Prostate gland (tissue), 2 donors: ENCODE results near the gene STARD8. TPM values are rescaled to one million over a fixed set of nuclear protein-coding genes. Genes with fewer than 3 reads are reported as not detected.

Experiments used
- DNase-seq: peaks from one replicate; pipeline ENCODE4 v3.0.0-alpha.2; 2019; ENCODE audit warnings: low spot score
- H3K27ac ChIP-seq, 2 donors: fragments of 200-600 bp; sonication (generic); 2 replicates each; pipeline ENCODE4 v1.5.1; 2017 to 2019
- H3K27me3 ChIP-seq: fragments of 200-600 bp; sonication (generic); replicated peaks from 2 replicates; pipeline ENCODE4 v1.5.1; 2019; ENCODE audit not compliant: insufficient read depth
- H3K36me3 ChIP-seq, 2 donors: fragments of 200-600 bp; sonication (generic); 1 replicate in 1 of 2; 2 replicates in 1 of 2; pipeline versions ENCODE4 v1.5.1 to v1.8.1; 2017 to 2019
- H3K4me1 ChIP-seq: fragments of 200-600 bp; sonication (generic); replicated peaks from 2 replicates; pipeline ENCODE4 v1.5.1; 2019
- H3K4me3 ChIP-seq, 2 donors: fragments of 200-600 bp; sonication (generic); 2 replicates each; pipeline ENCODE4 v1.5.1; 2017 to 2019
- H3K9me3 ChIP-seq: fragments of 200-600 bp; sonication (generic); 2 replicates; pipeline ENCODE4 v1.5.1; 2017
- POLR2A ChIP-seq: fragments of 450-650 bp; IDR thresholded peaks from one replicate; pipeline ENCODE4 v1.6.1; 2016; ENCODE audit warnings: antibody characterized with exemption, mild to moderate bottlenecking
- POLR2AphosphoS5 ChIP-seq: sonication (generic); formaldehyde crosslinking; IDR thresholded peaks from one replicate; pipeline ENCODE4 v1.6.1; 2017; ENCODE audit warnings: antibody characterized with exemption
- WGBS: methylation state at CpG from one replicate; pipeline ENCODE4 v1.1.5; 2018; 5-methylcytosine and 5-hydroxymethylcytosine counted together
- intact Hi-C: fragments of 100-400 bp; cut with DNase I; formaldehyde crosslinking; loops from one replicate; pipeline ENCODE4 v1.14.2; 2022
- total RNA-seq, 2 donors: library from RNA; depleted of rRNA; stranded (reverse); fragments of >200 nt; gene quantifications; one replicate each; pipeline ENCODE4 v1.1.0, GENCODE V29; 2016
- TF ChIP-seq, protein P1 (sequence below), 4 experiments: fragments of 200-600 bp in 2 of 4; fragments of 450-650 bp in 2 of 4; sonication (generic) in 2 of 4; IDR thresholded peaks; 1 replicate in 3 of 4; 2 replicates in 1 of 4; pipeline ENCODE4 v1.5.1; 2016 to 2019; ENCODE audit warnings: antibody characterized with exemption in 4 of 4, mild to moderate bottlenecking in 2 of 4, moderate library complexity in 2 of 4

Gene STARD8
- total RNA-seq, 2 donors from 2014 or later: 5.6 to 14.3 TPM

GRCh38 chrX:68724531-68725020 lies 77.1 kb downstream of the STARD8 start:
- Histone ChIP-seq H3K27me3 (no peaks in the 10 kb centered on the region), H3K4me1 (no peaks in the 10 kb centered on the region), H3K36me3 (no peaks in the 10 kb centered on the region), H3K9me3 (no peaks in the 10 kb centered on the region), H3K27ac (no peak overlapping the region), H3K4me3 (no peak overlapping the region)
- DNase-seq: no peak
- TF ChIP-seq POLR2AphosphoS5 (no peak), POLR2A (no peak)
- TF ChIP-seq, protein P1, sequence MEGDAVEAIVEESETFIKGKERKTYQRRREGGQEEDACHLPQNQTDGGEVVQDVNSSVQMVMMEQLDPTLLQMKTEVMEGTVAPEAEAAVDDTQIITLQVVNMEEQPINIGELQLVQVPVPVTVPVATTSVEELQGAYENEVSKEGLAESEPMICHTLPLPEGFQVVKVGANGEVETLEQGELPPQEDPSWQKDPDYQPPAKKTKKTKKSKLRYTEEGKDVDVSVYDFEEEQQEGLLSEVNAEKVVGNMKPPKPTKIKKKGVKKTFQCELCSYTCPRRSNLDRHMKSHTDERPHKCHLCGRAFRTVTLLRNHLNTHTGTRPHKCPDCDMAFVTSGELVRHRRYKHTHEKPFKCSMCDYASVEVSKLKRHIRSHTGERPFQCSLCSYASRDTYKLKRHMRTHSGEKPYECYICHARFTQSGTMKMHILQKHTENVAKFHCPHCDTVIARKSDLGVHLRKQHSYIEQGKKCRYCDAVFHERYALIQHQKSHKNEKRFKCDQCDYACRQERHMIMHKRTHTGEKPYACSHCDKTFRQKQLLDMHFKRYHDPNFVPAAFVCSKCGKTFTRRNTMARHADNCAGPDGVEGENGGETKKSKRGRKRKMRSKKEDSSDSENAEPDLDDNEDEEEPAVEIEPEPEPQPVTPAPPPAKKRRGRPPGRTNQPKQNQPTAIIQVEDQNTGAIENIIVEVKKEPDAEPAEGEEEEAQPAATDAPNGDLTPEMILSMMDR (IDR thresholded peaks at IDR 0.05): no peak
- 66% methylated on average over 6 of the region's 10 CpGs for WGBS
- intact Hi-C loops: no loop called here

GRCh38 chrX:68725756-68726365 lies 78.4 kb downstream of the STARD8 start:
- DNase-seq: no peak
- intact Hi-C loops: no loop called here
- 89% methylated on average over 4 of the region's 4 CpGs for WGBS
- no peak for TF ChIP-seq POLR2A
- TF ChIP-seq, protein P1 (IDR thresholded peaks at IDR 0.05): no peak
- no peak for TF ChIP-seq POLR2AphosphoS5
- H3K9me3 ChIP-seq: no peaks in the 10 kb centered on the region
- no peak overlapping the region for H3K27ac ChIP-seq
- no peaks in the 10 kb centered on the region for H3K36me3 ChIP-seq
- no peak overlapping the region for H3K4me3 ChIP-seq
- no peaks in the 10 kb centered on the region for H3K4me1 ChIP-seq
- no peaks in the 10 kb centered on the region for H3K27me3 ChIP-seq

- no peak for TF ChIP-seq POLR2A
- Histone ChIP-seq H3K4me1 (no peaks in the 10 kb centered on the region), H3K27me3 (no peaks in the 10 kb centered on the region), H3K4me3 (no peak overlapping the region), H3K27ac (no peak overlapping the region), H3K36me3 (no peaks in the 10 kb centered on the region), H3K9me3 (no peaks in the 10 kb centered on the region)
- intact Hi-C loops: no loop called here
- no peak for DNase-seq
- 89% methylated on average over 7 of the region's 7 CpGs for WGBS
These were observed 78.9 kb downstream of the STARD8 start for GRCh38 chrX:68726366-68726765.

DNA sequence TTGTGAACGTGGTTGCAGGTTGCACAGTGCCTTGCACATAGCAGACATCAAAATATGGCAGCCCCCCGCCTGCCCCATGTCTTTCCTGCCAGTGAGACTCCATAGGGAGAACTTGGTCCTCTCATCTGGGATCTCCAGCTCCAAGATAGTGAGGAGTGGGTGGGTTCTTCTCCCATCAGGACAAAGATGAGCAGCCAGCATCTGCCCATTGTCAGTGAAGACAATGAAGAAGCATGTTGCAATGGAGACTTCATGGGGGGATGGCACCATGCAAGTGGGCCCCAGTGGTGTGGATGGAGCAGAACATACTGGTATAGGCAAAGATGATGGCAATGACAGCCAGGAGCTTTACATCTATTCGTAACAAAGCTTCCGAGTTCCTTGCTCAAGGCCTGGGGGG lies 80.2 kb downstream of the STARD8 start:
- WGBS: 92% methylated on average over 4 of the region's 4 CpGs
- H3K9me3 ChIP-seq: no peaks in the 10 kb centered on the region
- H3K27me3 ChIP-seq: no peaks in the 10 kb centered on the region
- H3K4me3 ChIP-seq: no peak overlapping the region
- no peaks in the 10 kb centered on the region for H3K36me3 ChIP-seq
- TF ChIP-seq, protein P1 (IDR thresholded peaks at IDR 0.05): no peak
- TF ChIP-seq POLR2AphosphoS5 (no peak), POLR2A (no peak)
- intact Hi-C loops: no loop called here
- no peak overlapping the region for H3K27ac ChIP-seq
- no peak for DNase-seq
- H3K4me1 ChIP-seq: no peaks in the 10 kb centered on the region

DNA sequence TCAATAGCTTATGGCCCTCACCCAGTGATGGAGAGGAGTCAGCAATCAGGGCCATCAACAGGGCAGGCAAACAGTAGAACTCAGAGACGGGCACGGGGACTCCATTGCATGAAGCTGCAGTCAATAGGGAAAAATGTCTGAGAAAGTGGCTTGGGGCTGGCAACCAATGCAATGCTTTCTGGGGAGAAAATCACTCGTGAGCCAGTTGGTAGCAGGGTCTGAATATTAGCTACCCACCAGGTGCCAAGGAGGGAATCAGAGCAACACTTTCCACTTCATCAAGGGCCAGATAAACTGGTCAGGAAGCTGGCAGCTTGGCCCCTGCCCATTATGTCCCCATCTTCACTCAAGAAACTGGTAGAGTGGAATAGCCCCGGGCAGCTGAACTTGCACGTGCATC lies 80.7 kb downstream of the STARD8 start:
- no peaks in the 10 kb centered on the region for H3K27me3 ChIP-seq
- WGBS: 76% methylated on average over 5 of the region's 5 CpGs
- H3K36me3 ChIP-seq: no peaks in the 10 kb centered on the region
- intact Hi-C loops: no loop called here
- H3K4me3 ChIP-seq: no peak overlapping the region
- no peaks in the 10 kb centered on the region for H3K4me1 ChIP-seq
- TF ChIP-seq, protein P1 (IDR thresholded peaks at IDR 0.05): no peak
- TF ChIP-seq POLR2AphosphoS5: no peak
- no peak for TF ChIP-seq POLR2A
- no peaks in the 10 kb centered on the region for H3K9me3 ChIP-seq
- DNase-seq: no peak
- H3K27ac ChIP-seq: no peak overlapping the region
